Psoas muscle (tissue), 8 donors: ENCODE data around the gene CAPN3. TPM values are rescaled to one million over a fixed set of nuclear protein-coding genes. Genes with fewer than 3 reads are reported as not detected.
"Not testable (repeated sequence)": the region's sequence is repeated elsewhere in the genome, so short reads cannot be mapped to it uniquely, and the experiment has no call there.

Source experiments
- ATAC-seq, 4 donors: fragments of 200-7000 bp; cut with Tn5 transposase; one replicate each; pipeline ENCODE4 v1.9.1; 2020; ENCODE audit warnings: moderate library complexity in 3 of 4, mild to moderate bottlenecking in 2 of 4
- DNase-seq, 2 donors: peaks; one replicate each; pipeline ENCODE4 v3.0.0-alpha.2; 2020
- H3K27ac ChIP-seq: fragments of 200-600 bp; one replicate; pipeline ENCODE4 v1.8.0; 2022
- H3K27me3 ChIP-seq, 3 donors: fragments of 200-600 bp in 1 of 3; one replicate each; pipeline versions ENCODE4 v1.6.1 to v1.8.0; 2013 to 2022; ENCODE audit warnings: low read length in 2 of 3, mild to moderate bottlenecking in 2 of 3, moderate library complexity in 1 of 3; ENCODE audit not compliant: insufficient read depth in 3 of 3
- H3K36me3 ChIP-seq, 2 donors: fragments of 200-600 bp in 1 of 2; one replicate each; pipeline versions ENCODE4 v1.6.1 to v1.8.0; 2013 to 2022; ENCODE audit warnings: low read depth in 1 of 2, mild to moderate bottlenecking in 1 of 2, moderate library complexity in 1 of 2; ENCODE audit not compliant: insufficient read depth in 1 of 2
- H3K4me1 ChIP-seq: fragments of 200-600 bp; one replicate; pipeline ENCODE4 v1.8.0; 2022
- H3K4me3 ChIP-seq: fragments of 200-600 bp; one replicate; pipeline ENCODE4 v1.8.0; 2022; ENCODE audit warnings: mild to moderate bottlenecking
- H3K9me3 ChIP-seq: fragments of 200-600 bp; one replicate; pipeline ENCODE4 v1.8.0; 2022
- CTCF ChIP-seq: fragments of 200-600 bp; IDR thresholded peaks from one replicate; pipeline ENCODE4 v1.8.0; 2022; ENCODE audit warnings: antibody characterized with exemption
- WGBS, 3 donors: extraction: QIAGEN DNeasy Blood & Tissue Kit; methylation state at CpG; one replicate each; pipeline versions ENCODE4 v1.1.6 to v1.1.7; 2013; 5-methylcytosine and 5-hydroxymethylcytosine counted together
- intact Hi-C, 2 donors: fragments of 100-400 bp; cut with DNase I; formaldehyde crosslinking; loops; one replicate each; pipeline versions ENCODE4 v1.11.0 to v1.14.2; 2022
- long read RNA-seq, 2 donors: library from polyadenylated mRNA; unstranded; transcript quantifications; one replicate each; pipeline ENCODE4 v2.0.0, GENCODE V29; 2021
- polyA plus RNA-seq, 3 donors: library from polyadenylated mRNA; stranded (reverse); fragments of 200-250 nt; gene quantifications; one replicate each; pipeline ENCODE4 v1.2.3, GENCODE V29; 2013
- total RNA-seq, 4 donors: library from RNA; stranded (reverse); fragmentation: NEBNext Ultra II Directional in 2 of 4; extraction: Animal tissue kit (Norgen Biotek cat#: 25700) in 2 of 4; gene quantifications; one replicate each; pipeline versions ENCODE4 v1.2.1 to v1.2.4, GENCODE V29; 2021 to 2023
- donor health status: healthy with polysubstance abuse.
- donor health status: DM: no; HTN: no; CAD: no; lungs with moderate emphysema.
- donor health status: Bipolar disorder and iron deficiency.
- donor health status: healthy.
- donor health status: DM: yes; HTN: yes; CAD: no.
- donor health status: DM: no; HTN: no; CAD: no.
- donor health status: DM: no; HTN: no; CAD: no.
- donor health status: DM: yes; HTN: yes; CAD: no.

Gene CAPN3
- total RNA-seq (100 to 1,000 TPM; 216 to 413 (median 266) TPM), polyA plus RNA-seq (100 to 1,000 TPM; 114 to 214 (median 154) TPM)
- long read RNA-seq, donor 1, partial matches to known transcripts: 2 of 12 reads
- long read RNA-seq, donor 1, other reads (novel, unspliced or antisense): 8 of 12 reads
- long read RNA-seq, donor 2, partial matches to known transcripts: 25 of 35 reads
- long read RNA-seq, donor 2, other reads (novel, unspliced or antisense): 9 of 35 reads

- WGBS, 3 donors: 15 to 37% (median 27%) methylated on average over 1 of the region's 1 CpG
- H3K36me3 ChIP-seq: peaks cover 0 to 32% of the 10 kb centered on the region in 2 donors
- peak within 1 kb of the TSS; percentile 76 for H3K4me3 ChIP-seq
- no peaks in the 10 kb centered on the region for H3K9me3 ChIP-seq
- TF ChIP-seq CTCF: no peak
- peak within 1 kb of the TSS; percentile 97 for H3K27ac ChIP-seq
- H3K4me1 ChIP-seq: peaks cover 60% of the 10 kb centered on the region
- H3K27me3 ChIP-seq: no peaks in the 10 kb centered on the region
- intact Hi-C loops: no loop called here
- ATAC-seq (peak; percentile 83 to 88 (median 86)), DNase-seq (no peak)
These were observed at the start of gene CAPN3 for GRCh38 chr15:42359249-42359648. Gene CAPN3 (plus strand): TSS chr15:42359501. CDS start chr15:42359806, 305 bp downstream.

GRCh38 chr15:42313463-42313862, 45.8 kb upstream of the CAPN3 start:
- no peak for DNase-seq
- peaks cover 4% of the 10 kb centered on the region for H3K4me1 ChIP-seq

GRCh38 chr15:42314818-42315217, 44.5 kb upstream of the CAPN3 start:
- no peak overlapping the region for H3K27ac ChIP-seq
- DNase-seq: no peak
- H3K9me3 ChIP-seq: no peaks in the 10 kb centered on the region
- H3K4me1 ChIP-seq: peaks cover 4% of the 10 kb centered on the region
- H3K36me3 ChIP-seq: peaks cover 0 to 64% of the 10 kb centered on the region in 2 donors
- H3K27me3 ChIP-seq: no peaks in the 10 kb centered on the region
- 32 to 45% (median 40%) methylated on average over 1 of the region's 1 CpG for WGBS, 3 donors
- H3K4me3 ChIP-seq: no peak overlapping the region
- peak in 2 of 4 donors; percentile 34 to 79 for ATAC-seq
- TF ChIP-seq CTCF: no peak
- intact Hi-C loops: no loop called here

More at GRCh38 chr15:42313463-42313862, 45.8 kb upstream of the CAPN3 start:
- H3K4me3 ChIP-seq: no peak overlapping the region
- H3K27me3 ChIP-seq: no peaks in the 10 kb centered on the region
- WGBS, 3 donors: 18 to 32% (median 20%) methylated on average over 3 of the region's 3 CpGs
- no peaks in the 10 kb centered on the region for H3K9me3 ChIP-seq
- no peak for TF ChIP-seq CTCF
- H3K36me3 ChIP-seq: peaks cover 0 to 77% of the 10 kb centered on the region in 2 donors
- intact Hi-C loops: no loop called here
- ATAC-seq: peak in 2 of 4 donors; percentile 39 to 58
- peak overlapping the region; percentile 30 for H3K27ac ChIP-seq

- Histone ChIP-seq H3K36me3 (peaks cover 0 to 57% of the 10 kb centered on the region in 2 donors), H3K27ac (no peak overlapping the region), H3K9me3 (no peaks in the 10 kb centered on the region), H3K27me3 (no peaks in the 10 kb centered on the region), H3K4me1 (peaks cover 4% of the 10 kb centered on the region), H3K4me3 (no peak overlapping the region)
- no peak for TF ChIP-seq CTCF
- DNase-seq (no peak), ATAC-seq (peak in 1 of 4 donors; percentile 35)
- 54 to 81% (median 61%) methylated on average over 1 of the region's 1 CpG for WGBS, 3 donors
- intact Hi-C loops: no loop called here
These were observed 43.8 kb upstream of the CAPN3 start for GRCh38 chr15:42315521-42315920.

- H3K4me1 ChIP-seq, H3K27me3 ChIP-seq, intact Hi-C loops, ATAC-seq, DNase-seq, H3K27ac ChIP-seq, H3K4me3 ChIP-seq, H3K9me3 ChIP-seq: not testable (repeated sequence)
- 67 to 71% (median 70%) methylated on average over 11 of the region's 11 CpGs for WGBS, 3 donors
- H3K36me3 ChIP-seq: peaks cover 0 to 50% of the 10 kb centered on the region in 2 donors
These were observed 43.0 kb upstream of the CAPN3 start for GRCh38 chr15:42316282-42316805.
